CD14-positive monocyte (primary cell): Measurements from ENCODE around the gene DPYD. TPM values are rescaled to one million over a fixed set of nuclear protein-coding genes. Genes with fewer than 3 reads are reported as not detected.

ENCODE experiments used
- DNase-seq, 3 donors: peaks; one replicate each; pipeline ENCODE4 v3.0.0-alpha.2; 2011 to 2022
- H2AFZ ChIP-seq: 2 replicates; pipeline ENCODE4 v1.6.0; 2012; ENCODE audit warnings: mild to moderate bottlenecking, low read depth, low read length, inconsistent platforms; ENCODE audit not compliant: insufficient read depth, poor library complexity, severe bottlenecking
- H3K27ac ChIP-seq, 2 donors: 1 replicate in 1 of 2; 2 replicates in 1 of 2; pipeline ENCODE4 v1.5.1; 2012 to 2013; ENCODE audit warnings: low read length in 2 of 2, control low read depth in 1 of 2, inconsistent platforms in 1 of 2, low read depth in 1 of 2, mild to moderate bottlenecking in 1 of 2
- H3K27me3 ChIP-seq, 2 donors: one replicate each; pipeline versions ENCODE4 v1.6.0 to v1.6.1; 2011 to 2013; ENCODE audit warnings: low read length in 2 of 2; ENCODE audit not compliant: control insufficient read depth in 2 of 2, insufficient read depth in 2 of 2
- H3K36me3 ChIP-seq, 2 donors: replicated peaks in 1 of 2; 1 replicate in 1 of 2; 2 replicates in 1 of 2; pipeline versions ENCODE4 v1.5.1 to v1.6.1; 2012 to 2013; ENCODE audit warnings: low read length in 2 of 2, control low read depth in 1 of 2, inconsistent platforms in 1 of 2, mild to moderate bottlenecking in 1 of 2; ENCODE audit not compliant: insufficient read depth in 2 of 2, control insufficient read depth in 1 of 2
- H3K4me1 ChIP-seq, 2 donors: 1 replicate in 1 of 2; 2 replicates in 1 of 2; pipeline versions ENCODE4 v1.5.1 to v1.6.1; 2012 to 2013; ENCODE audit warnings: low read length in 2 of 2, control low read depth in 1 of 2, inconsistent platforms in 1 of 2, mild to moderate bottlenecking in 1 of 2, moderate library complexity in 1 of 2; ENCODE audit not compliant: insufficient read depth in 2 of 2, control insufficient read depth in 1 of 2
- H3K4me2 ChIP-seq: replicated peaks from 2 replicates; pipeline ENCODE3; 2012; ENCODE audit warnings: low read length, moderate library complexity, mild to moderate bottlenecking; ENCODE audit not compliant: poor library complexity, severe bottlenecking; ENCODE audit errors: extremely low read depth
- H3K4me3 ChIP-seq, 3 experiments: fragments of 200-600 bp in 1 of 3; sonication (generic) in 1 of 3; replicated peaks in 1 of 3; 1 replicate in 2 of 3; 2 replicates in 1 of 3; pipeline ENCODE4 v1.5.1; 2011 to 2013; ENCODE audit warnings: low read length in 3 of 3, mild to moderate bottlenecking in 3 of 3, control low read depth in 2 of 3, low read depth in 2 of 3, inconsistent platforms in 1 of 3, moderate library complexity in 1 of 3
- H3K79me2 ChIP-seq: 2 replicates; pipeline ENCODE4 v1.6.0; 2012; ENCODE audit warnings: mild to moderate bottlenecking, control low read depth, inconsistent platforms, low read length, moderate library complexity; ENCODE audit not compliant: insufficient read depth
- H3K9ac ChIP-seq: 2 replicates; pipeline ENCODE4 v1.6.0; 2017; ENCODE audit warnings: low read length, mild to moderate bottlenecking; ENCODE audit not compliant: insufficient read depth, poor library complexity, severe bottlenecking
- H3K9me3 ChIP-seq, 2 donors: replicated peaks in 1 of 2; 1 replicate in 1 of 2; 2 replicates in 1 of 2; pipeline versions ENCODE4 v1.5.1 to v1.6.1; 2012 to 2013; ENCODE audit warnings: low read length in 2 of 2, control low read depth in 1 of 2; ENCODE audit not compliant: control insufficient read depth in 1 of 2, insufficient read depth in 1 of 2
- H4K20me1 ChIP-seq: 2 replicates; pipeline ENCODE4 v1.6.0; 2012; ENCODE audit warnings: mild to moderate bottlenecking, low read length, control low read depth, moderate library complexity; ENCODE audit not compliant: insufficient read depth
- H3K27ac Mint-ChIP-seq, 7 donors: one replicate each; pipeline ENCODE4 v1.8.0; 2020; ENCODE audit warnings: mild to moderate bottlenecking in 7 of 7, mixed read lengths in 7 of 7, moderate library complexity in 6 of 7, inconsistent platforms in 2 of 7
- H3K27me3 Mint-ChIP-seq, 3 donors: one replicate each; pipeline ENCODE4 v1.8.0; 2021 to 2022; ENCODE audit warnings: low read depth in 3 of 3, mild to moderate bottlenecking in 3 of 3, mixed read lengths in 3 of 3, moderate library complexity in 3 of 3, inconsistent platforms in 1 of 3
- H3K36me3 Mint-ChIP-seq, 2 donors: one replicate each; pipeline ENCODE4 v1.8.0; 2020; ENCODE audit warnings: mixed read lengths in 2 of 2, inconsistent platforms in 1 of 2, mild to moderate bottlenecking in 1 of 2
- H3K4me1 Mint-ChIP-seq: one replicate; pipeline ENCODE4 v1.8.0; 2020; ENCODE audit warnings: mild to moderate bottlenecking, mixed read lengths
- H3K4me3 Mint-ChIP-seq, 2 donors: one replicate each; pipeline ENCODE4 v1.8.0; 2020; ENCODE audit warnings: mild to moderate bottlenecking in 2 of 2, mixed read lengths in 2 of 2, moderate library complexity in 1 of 2
- H3K9me3 Mint-ChIP-seq, 7 donors: one replicate each; pipeline ENCODE4 v1.8.0; 2020 to 2022; ENCODE audit warnings: mixed read lengths in 7 of 7, mild to moderate bottlenecking in 6 of 7, moderate library complexity in 6 of 7, inconsistent platforms in 2 of 7
- CTCF ChIP-seq: fragments of 200-600 bp; IDR thresholded peaks from one replicate; pipeline ENCODE4 v1.8.0; 2022; ENCODE audit warnings: antibody characterized with exemption, mild to moderate bottlenecking
- WGBS: methylation state at CpG from one replicate; pipeline ENCODE4 v1.1.5; 2013; ENCODE audit warnings: missing lambda C conversion rate; ENCODE audit not compliant: insufficient coverage; 5-methylcytosine and 5-hydroxymethylcytosine counted together
- intact Hi-C, 2 donors: fragments of 100-400 bp; cut with micrococcal nuclease; formaldehyde crosslinking; loops; one replicate each; pipeline versions ENCODE4 v1.15.0 to v1.15.1; 2023
- polyA plus RNA-seq, 3 donors: library from polyadenylated mRNA; depleted of rRNA in 1 of 3; unstranded in 2 of 3; stranded (reverse) in 1 of 3; fragments of 300-500 nt in 2 of 3; fragments of >200 nt in 1 of 3; fragmentation: Illumina TruSeq in 2 of 3; gene quantifications; 1 replicate in 2 of 3; 2 replicates in 1 of 3; pipeline ENCODE4 v1.2.3, GENCODE V29; 2012 to 2021

DPYD gene
- polyA plus RNA-seq, 3 donors: 87.6 to 171 (median 144) TPM

GRCh38 chr1:97053268-97053667, 867.6 kb downstream of the DPYD start:
- H3K4me1 ChIP-seq: no peaks in the 10 kb centered on the region
- peaks cover 16 to 17% of the 10 kb centered on the region in 2 donors for H3K9me3 ChIP-seq
- no peaks in the 10 kb centered on the region for H3K36me3 Mint-ChIP-seq
- no peak overlapping the region for H3K4me3 Mint-ChIP-seq
- peaks cover 5 to 33% (median 20%) of the 10 kb centered on the region in 7 donors for H3K9me3 Mint-ChIP-seq
- H3K4me3 ChIP-seq: no peak overlapping the region
- no peak for TF ChIP-seq CTCF
- no peaks in the 10 kb centered on the region for H3K27me3 ChIP-seq
- peaks cover 0 to 2% (median 2%) of the 10 kb centered on the region in 3 donors for H3K27me3 Mint-ChIP-seq
- H3K4me1 Mint-ChIP-seq: no peaks in the 10 kb centered on the region
- intact Hi-C loops: no loop called here
- H3K4me2 ChIP-seq: no peak overlapping the region
- 100% methylated on average over 2 of the region's 2 CpGs for WGBS
- DNase-seq: no peak
- H3K27ac ChIP-seq: no peak overlapping the region
- H3K79me2 ChIP-seq: no peaks in the 10 kb centered on the region
- no peaks in the 10 kb centered on the region for H4K20me1 ChIP-seq
- no peak overlapping the region for H3K27ac Mint-ChIP-seq
- no peaks in the 10 kb centered on the region for H3K36me3 ChIP-seq
- H2AFZ ChIP-seq: no peak overlapping the region
- no peak overlapping the region for H3K9ac ChIP-seq

GRCh38 chr1:97051823-97052222, 869.0 kb downstream of the DPYD start:
- Mint-ChIP-seq H3K36me3 (no peaks in the 10 kb centered on the region), H3K4me1 (no peaks in the 10 kb centered on the region), H3K4me3 (no peak overlapping the region), H3K9me3 (peaks cover 5 to 20% (median 13%) of the 10 kb centered on the region in 7 donors), H3K27me3 (peaks cover 0 to 2% (median 2%) of the 10 kb centered on the region in 3 donors), H3K27ac (no peak overlapping the region)
- Histone ChIP-seq H3K36me3 (no peaks in the 10 kb centered on the region), H3K4me3 (no peak overlapping the region), H3K9me3 (peaks cover 10% of the 10 kb centered on the region in 2 donors), H3K27me3 (no peaks in the 10 kb centered on the region), H3K79me2 (no peaks in the 10 kb centered on the region), H3K4me2 (no peak overlapping the region), H4K20me1 (no peaks in the 10 kb centered on the region), H3K27ac (no peak overlapping the region), H3K9ac (no peak overlapping the region), H2AFZ (no peak overlapping the region), H3K4me1 (no peaks in the 10 kb centered on the region)
- intact Hi-C loops: no loop called here
- DNase-seq: no peak
- TF ChIP-seq CTCF: no peak
